Heart right ventricle (tissue), 16 donors: ENCODE data around the gene KCNJ16. TPM values are rescaled to one million over a fixed set of nuclear protein-coding genes. Genes with fewer than 3 reads are reported as not detected.

ENCODE experiments used
- ATAC-seq, 8 donors: fragments of 200-7000 bp; cut with Tn5 transposase; one replicate each; pipeline ENCODE4 v1.9.1; 2020; ENCODE audit warnings: mild to moderate bottlenecking in 8 of 8, moderate library complexity in 8 of 8, moderate number of reproducible peaks in 1 of 8
- DNase-seq, 2 donors: peaks; one replicate each; pipeline ENCODE4 v3.0.0-alpha.2; 2020
- H3K27ac ChIP-seq, 10 donors: fragments of 200-600 bp; sonication (generic) in 2 of 10; one replicate each; pipeline versions ENCODE4 v1.5.0 to v1.8.0; 2020 to 2022; ENCODE audit warnings: mild to moderate bottlenecking in 3 of 10
- H3K27me3 ChIP-seq, 7 donors: fragments of 200-600 bp; one replicate each; pipeline ENCODE4 v1.8.0; 2021 to 2022; ENCODE audit warnings: mild to moderate bottlenecking in 2 of 7
- H3K36me3 ChIP-seq, 9 donors: fragments of 200-600 bp; sonication (generic) in 1 of 9; one replicate each; pipeline versions ENCODE4 v1.5.0 to v1.8.0; 2020 to 2022; ENCODE audit warnings: mild to moderate bottlenecking in 2 of 9
- H3K4me1 ChIP-seq, 9 donors: fragments of 200-600 bp; sonication (generic) in 1 of 9; one replicate each; pipeline versions ENCODE4 v1.5.0 to v1.8.0; 2020 to 2022; ENCODE audit warnings: mild to moderate bottlenecking in 4 of 9
- H3K4me3 ChIP-seq, 10 donors: fragments of 200-600 bp; sonication (generic) in 2 of 10; one replicate each; pipeline versions ENCODE4 v1.5.0 to v1.8.0; 2020 to 2022; ENCODE audit warnings: mild to moderate bottlenecking in 7 of 10, moderate library complexity in 2 of 10
- H3K9me3 ChIP-seq, 11 donors: fragments of 200-600 bp in 10 of 11; sonication (generic) in 2 of 11; one replicate each; pipeline versions ENCODE4 v1.5.0 to v1.8.0; 2013 to 2022; ENCODE audit warnings: mild to moderate bottlenecking in 2 of 11, control low read depth in 1 of 11, moderate library complexity in 1 of 11
- WGBS, 2 donors: extraction: QIAGEN DNeasy Blood & Tissue Kit; methylation state at CpG; one replicate each; pipeline ENCODE4 v1.1.7; 2013; ENCODE audit warnings: inconsistent platforms in 1 of 2; 5-methylcytosine and 5-hydroxymethylcytosine counted together
- intact Hi-C, 10 donors: fragments of 100-400 bp; cut with DNase I; formaldehyde crosslinking; loops; one replicate each; pipeline versions ENCODE4 v1.11.1 to v1.14.2; 2022
- polyA plus RNA-seq, 2 donors: library from polyadenylated mRNA; stranded (reverse); fragments of 200-250 nt; gene quantifications; one replicate each; pipeline ENCODE4 v1.2.3, GENCODE V29; 2013
- total RNA-seq, 10 donors: library from RNA; stranded (reverse); fragmentation: NEBNext Ultra II Directional in 3 of 10; extraction: Animal tissue kit (Norgen Biotek cat#: 25700) in 3 of 10; gene quantifications; one replicate each; pipeline versions ENCODE4 v1.2.1 to v1.2.4, GENCODE V29; 2021 to 2023
- TF ChIP-seq, protein P1 (sequence below), 9 donors: fragments of 200-600 bp; sonication (generic) in 2 of 9; IDR thresholded peaks; one replicate each; pipeline versions ENCODE4 v1.5.0 to v1.8.0; 2021 to 2022; ENCODE audit warnings: antibody characterized with exemption in 9 of 9, mild to moderate bottlenecking in 5 of 9, moderate library complexity in 1 of 9
- donor health status: Arrhythmogenic right ventricular cardiomyopathy.
- donor health status: ischemic (EF 13 %, LVEDD 7.1; RV severe dilation, severe dysfunction).
- donor health status: healthy with polysubstance abuse.
- donor health status: DM: no; HTN: yes; CAD: no.
- donor health status: DM: no; HTN: no; CAD: no.
- donor health status: ischemic (EF 25% LVEDD 6.9; RV normal size, moderate dysfunction).
- donor health status: ischemic (EF 25% LVEDD 5.7; RV mildly dilated, moderate dysfunction).
- donor health status: healthy.
- donor health status: DM: yes; HTN: yes; CAD: no.
- donor health status: Ischemic cardiomyopathy.
- donor health status: ischemic (EF 35%, LVEDD 5.7; RV mildly dilated, moderate dysfunction).
- donor health status: nonischemic (EF 11% LVEDD 7.7; RV severe dilation, severe dysfunction).
- donor health status: DM: yes; HTN: yes; CAD: no.
- donor health status: PGD.
- donor health status: ischemic (EF 29% LVEDD 5.4; RV normal size, mild dysfunction).
- donor health status: nonischemic (EF 23%, LVEDD 6.1; RV moderate dilation, normal function).

Gene KCNJ16
- total and polyA plus RNA-seq, 12 donors: 0.09 to 0.24 (median 0.14) TPM; not detected in 8

DNA sequence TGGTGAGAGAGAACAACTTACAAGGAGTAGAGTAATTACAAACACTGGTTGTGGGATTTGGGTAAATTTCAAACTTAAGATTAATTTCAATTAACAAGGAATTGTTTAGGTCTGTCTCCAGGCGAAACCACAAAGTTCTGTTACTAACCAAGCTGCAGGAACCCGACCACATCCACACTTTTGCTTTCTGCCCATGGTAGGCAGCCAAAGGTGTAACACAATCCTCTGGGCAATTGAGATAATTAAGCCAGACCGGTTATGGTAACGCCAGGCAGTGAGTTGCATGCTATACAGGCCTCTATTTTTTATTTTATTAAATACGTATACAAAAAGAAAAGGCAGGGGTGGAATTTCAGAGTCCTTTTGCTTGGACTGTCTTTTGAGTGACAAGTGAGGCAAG, 106.4 kb downstream of the KCNJ16 start:
- no peaks in the 10 kb centered on the region for H3K27me3 ChIP-seq
- no peak overlapping the region for H3K4me3 ChIP-seq
- WGBS, 2 donors: 51 to 59% methylated on average over 5 of the region's 5 CpGs
- intact Hi-C loops: no loop called here
- peaks cover 0 to 12% (median 0%) of the 10 kb centered on the region in 9 donors for H3K36me3 ChIP-seq
- DNase-seq: no peak
- TF ChIP-seq, protein P1, sequence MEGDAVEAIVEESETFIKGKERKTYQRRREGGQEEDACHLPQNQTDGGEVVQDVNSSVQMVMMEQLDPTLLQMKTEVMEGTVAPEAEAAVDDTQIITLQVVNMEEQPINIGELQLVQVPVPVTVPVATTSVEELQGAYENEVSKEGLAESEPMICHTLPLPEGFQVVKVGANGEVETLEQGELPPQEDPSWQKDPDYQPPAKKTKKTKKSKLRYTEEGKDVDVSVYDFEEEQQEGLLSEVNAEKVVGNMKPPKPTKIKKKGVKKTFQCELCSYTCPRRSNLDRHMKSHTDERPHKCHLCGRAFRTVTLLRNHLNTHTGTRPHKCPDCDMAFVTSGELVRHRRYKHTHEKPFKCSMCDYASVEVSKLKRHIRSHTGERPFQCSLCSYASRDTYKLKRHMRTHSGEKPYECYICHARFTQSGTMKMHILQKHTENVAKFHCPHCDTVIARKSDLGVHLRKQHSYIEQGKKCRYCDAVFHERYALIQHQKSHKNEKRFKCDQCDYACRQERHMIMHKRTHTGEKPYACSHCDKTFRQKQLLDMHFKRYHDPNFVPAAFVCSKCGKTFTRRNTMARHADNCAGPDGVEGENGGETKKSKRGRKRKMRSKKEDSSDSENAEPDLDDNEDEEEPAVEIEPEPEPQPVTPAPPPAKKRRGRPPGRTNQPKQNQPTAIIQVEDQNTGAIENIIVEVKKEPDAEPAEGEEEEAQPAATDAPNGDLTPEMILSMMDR (IDR thresholded peaks at IDR 0.05): no peak
- peak in 5 of 8 donors; percentile 40 to 65 (median 51) for ATAC-seq
- H3K9me3 ChIP-seq: no peaks in the 10 kb centered on the region
- peaks cover 0 to 63% (median 32%) of the 10 kb centered on the region in 9 donors for H3K4me1 ChIP-seq
- H3K27ac ChIP-seq: peak overlapping the region in 4 of 10 donors; percentile 3 to 45 (median 21)

DNA sequence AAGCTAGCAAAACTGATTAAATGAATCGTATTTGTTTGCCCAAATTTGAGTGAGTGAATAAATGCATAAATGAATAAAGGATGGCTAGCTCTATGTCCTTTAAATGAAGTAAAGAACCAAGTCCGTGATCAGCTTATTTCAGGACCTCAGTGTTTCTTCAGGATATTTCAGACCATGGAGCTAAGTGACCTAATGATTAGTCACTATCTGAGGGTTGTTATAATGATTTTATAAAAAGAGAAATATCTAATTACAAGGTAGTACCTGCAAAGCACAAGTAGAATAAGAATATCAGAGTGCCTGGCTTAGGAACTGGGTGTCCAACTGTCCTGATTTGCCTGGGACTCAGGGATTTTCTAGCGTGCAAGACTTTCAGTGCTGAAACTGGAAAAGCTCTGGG, 106.8 kb downstream of the KCNJ16 start:
- TF ChIP-seq, protein P1 (IDR thresholded peaks at IDR 0.05): no peak
- peak in 1 of 8 donors; percentile 31 for ATAC-seq

DNA sequence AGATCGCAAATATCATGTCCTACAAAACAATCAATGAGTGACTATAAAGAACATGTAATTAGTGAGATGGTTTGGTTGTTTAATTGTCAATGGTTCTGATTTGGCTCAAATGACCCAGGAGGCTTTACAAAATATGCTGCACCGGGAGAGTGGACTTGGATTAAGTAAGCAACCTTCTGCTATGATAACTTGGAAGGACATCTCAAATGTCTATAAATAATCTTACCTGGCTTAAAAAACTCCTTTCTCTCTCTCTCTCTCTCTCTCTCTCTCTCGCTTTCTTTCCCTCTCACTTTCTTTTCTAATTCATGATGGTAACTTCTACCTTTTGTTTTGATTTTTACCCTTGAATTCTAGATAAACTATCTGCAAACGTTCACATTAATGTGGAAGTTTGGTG, 108.5 kb downstream of the KCNJ16 start:
- ATAC-seq: no peak
- Histone ChIP-seq H3K4me1 (peaks cover 0 to 42% (median 18%) of the 10 kb centered on the region in 9 donors), H3K27me3 (no peaks in the 10 kb centered on the region), H3K36me3 (no peaks in the 10 kb centered on the region), H3K27ac (no peak overlapping the region), H3K9me3 (no peaks in the 10 kb centered on the region), H3K4me3 (no peak overlapping the region)
- TF ChIP-seq, protein P1 (IDR thresholded peaks at IDR 0.05): no peak
- intact Hi-C loops: no loop called here
- 62 to 65% methylated on average over 4 of the region's 4 CpGs for WGBS, 2 donors
- no peak for DNase-seq

More for the DNA sequence above, 106.8 kb downstream of the KCNJ16 start:
- H3K4me1 ChIP-seq: peaks cover 0 to 58% (median 29%) of the 10 kb centered on the region in 9 donors
- intact Hi-C loops: no loop called here
- no peak for DNase-seq
- no peak overlapping the region for H3K4me3 ChIP-seq
- H3K36me3 ChIP-seq: peaks cover 0 to 7% (median 0%) of the 10 kb centered on the region in 9 donors
- peak overlapping the region in 3 of 10 donors; percentile 16 to 45 (median 26) for H3K27ac ChIP-seq
- H3K27me3 ChIP-seq: no peaks in the 10 kb centered on the region
- WGBS, 2 donors: 71 to 75% methylated on average over 3 of the region's 3 CpGs
- no peaks in the 10 kb centered on the region for H3K9me3 ChIP-seq

DNA sequence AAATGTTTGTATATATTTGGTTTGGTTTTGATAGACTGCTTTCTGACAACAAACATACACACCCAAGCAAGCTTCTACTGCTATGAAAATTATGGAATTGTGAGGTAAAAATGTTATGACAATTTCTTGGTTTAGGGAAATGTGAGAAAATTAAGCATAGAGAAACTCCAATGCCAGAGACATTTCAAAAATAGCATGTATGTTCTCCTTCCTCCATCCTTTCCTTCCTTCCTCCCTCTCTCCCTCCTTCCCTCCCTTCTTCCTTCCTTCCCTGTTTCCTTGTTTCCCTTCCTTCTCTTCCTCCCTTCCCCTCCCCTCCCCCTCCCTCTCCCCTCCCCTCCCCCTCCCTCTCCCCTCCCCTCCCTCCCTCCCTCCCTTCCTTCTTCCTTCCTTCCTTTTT, 109.2 kb downstream of the KCNJ16 start:
- H3K27me3 ChIP-seq: no peaks in the 10 kb centered on the region
- no peak overlapping the region for H3K4me3 ChIP-seq
- H3K27ac ChIP-seq: no peak overlapping the region
- TF ChIP-seq, protein P1 (IDR thresholded peaks at IDR 0.05): no peak
- intact Hi-C loops: no loop called here
- no peaks in the 10 kb centered on the region for H3K36me3 ChIP-seq
- peaks cover 0 to 38% (median 13%) of the 10 kb centered on the region in 9 donors for H3K4me1 ChIP-seq
- no peak for ATAC-seq
- DNase-seq: no peak
- no peaks in the 10 kb centered on the region for H3K9me3 ChIP-seq
